ENCODE data around the gene FNDC10. TPM values are rescaled to one million over a fixed set of nuclear protein-coding genes. Genes with fewer than 3 reads are reported as not detected.

FNDC10 gene
- total and polyA plus RNA-seq, 2 donors (not counting 3 experiments of a cell fraction or from before 2014, with no cell fraction given) = 1.5 to 2.3 TPM

GRCh38 chr1:1629430-1630190 is 29.7 kb upstream of the FNDC10 start:
- Histone ChIP-seq H3K36me3 (ENCODE audit: control insufficient read depth in 2 of 2, extremely low read depth in 1 of 2, insufficient read depth in 2 of 2, low read length in 2 of 2) (no peaks in the 10 kb centered on the region), H3K4me2 (ENCODE audit: insufficient read depth, low read length) (no peak overlapping the region), H2AFZ (ENCODE audit: low read depth, low read length) (no peak overlapping the region), H3K27ac (ENCODE audit: insufficient read depth, low read depth, low read length) (no peak overlapping the region), H3K9me3 (replicated peaks; ENCODE audit: control insufficient read depth, insufficient read depth, low read length) (no peaks in the 10 kb centered on the region), H4K20me1 (replicated peaks; ENCODE audit: control insufficient read depth, extremely low read depth, insufficient read depth, low read length) (no peaks in the 10 kb centered on the region), H3K4me3 (replicated peaks in 1 of 3; ENCODE audit: insufficient read depth in 1 of 3, low read depth in 1 of 3, low read length in 3 of 3) (no peak overlapping the region), H3K27me3 (ENCODE audit: control insufficient read depth in 2 of 2, insufficient read depth in 2 of 2, low read length in 2 of 2) (peaks cover 3 to 24% of the 10 kb centered on the region in 2 experiments), H3K79me2 (ENCODE audit: control insufficient read depth, insufficient read depth, low read length) (no peaks in the 10 kb centered on the region), H3K9ac (replicated peaks; ENCODE audit: extremely low read depth, insufficient read depth, low read length) (no peak overlapping the region), H3K4me1 (ENCODE audit: control insufficient read depth, extremely low read depth, insufficient read depth, low read length) (no peaks in the 10 kb centered on the region), H3K9me1 (replicated peaks; ENCODE audit: control insufficient read depth, extremely low read depth, insufficient read depth, low read length) (no peaks in the 10 kb centered on the region)
- FAIRE-seq = no peak
- intact Hi-C loops (cut with micrococcal nuclease) = no loop called here
- TF ChIP-seq JUN (IDR thresholded peaks at IDR 0.05; ENCODE audit: borderline replicate concordance, insufficient read depth, insufficient read length, low read depth) (no peak), GATA2 (IDR thresholded peaks at IDR 0.05; ENCODE audit: insufficient read depth, insufficient read length, low read depth, low read length) (no peak), POLR2A (IDR thresholded peaks at IDR 0.05; ENCODE audit: low read depth, low read length) (no peak), FOS (IDR thresholded peaks at IDR 0.05; ENCODE audit: borderline replicate concordance, insufficient read depth, low read length) (no peak), EZH2 (IDR thresholded peaks at IDR 0.05; ENCODE audit: borderline replicate concordance, low read depth, low read length, severe bottlenecking) (no peak), POLR2AphosphoS5 (IDR thresholded peaks at IDR 0.05; ENCODE audit: insufficient read depth, low read depth, low read length) (no peak), MYC (IDR thresholded peaks at IDR 0.05; ENCODE audit: low read depth, low read length) (no peak)
- TF ChIP-seq, protein P1, sequence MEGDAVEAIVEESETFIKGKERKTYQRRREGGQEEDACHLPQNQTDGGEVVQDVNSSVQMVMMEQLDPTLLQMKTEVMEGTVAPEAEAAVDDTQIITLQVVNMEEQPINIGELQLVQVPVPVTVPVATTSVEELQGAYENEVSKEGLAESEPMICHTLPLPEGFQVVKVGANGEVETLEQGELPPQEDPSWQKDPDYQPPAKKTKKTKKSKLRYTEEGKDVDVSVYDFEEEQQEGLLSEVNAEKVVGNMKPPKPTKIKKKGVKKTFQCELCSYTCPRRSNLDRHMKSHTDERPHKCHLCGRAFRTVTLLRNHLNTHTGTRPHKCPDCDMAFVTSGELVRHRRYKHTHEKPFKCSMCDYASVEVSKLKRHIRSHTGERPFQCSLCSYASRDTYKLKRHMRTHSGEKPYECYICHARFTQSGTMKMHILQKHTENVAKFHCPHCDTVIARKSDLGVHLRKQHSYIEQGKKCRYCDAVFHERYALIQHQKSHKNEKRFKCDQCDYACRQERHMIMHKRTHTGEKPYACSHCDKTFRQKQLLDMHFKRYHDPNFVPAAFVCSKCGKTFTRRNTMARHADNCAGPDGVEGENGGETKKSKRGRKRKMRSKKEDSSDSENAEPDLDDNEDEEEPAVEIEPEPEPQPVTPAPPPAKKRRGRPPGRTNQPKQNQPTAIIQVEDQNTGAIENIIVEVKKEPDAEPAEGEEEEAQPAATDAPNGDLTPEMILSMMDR (IDR thresholded peaks at IDR 0.05; ENCODE audit: extremely low read depth in 1 of 2, insufficient read depth in 1 of 2, low read depth in 1 of 2, low read length in 2 of 2) = no peak
- TF ChIP-seq, protein P2, sequence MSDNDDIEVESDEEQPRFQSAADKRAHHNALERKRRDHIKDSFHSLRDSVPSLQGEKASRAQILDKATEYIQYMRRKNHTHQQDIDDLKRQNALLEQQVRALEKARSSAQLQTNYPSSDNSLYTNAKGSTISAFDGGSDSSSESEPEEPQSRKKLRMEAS (IDR thresholded peaks at IDR 0.05; ENCODE audit: insufficient read depth, insufficient read length) = no peak
- ChIA-PET POLR2A (no interaction called here), CTCF (interaction anchor here (1.0 to 1.6 kb wide), 3 partner anchors 10 to 276 kb away, joined by 3 read pairs; no protein-coding TSS in a partner anchor)
- no peak for DNase-seq (ENCODE audit: low read depth, low spot score)
- dilution Hi-C loops (cut with MboI; ENCODE audit: extremely low pct_ligation_motif_present, low sequenced_read_pairs) = no loop called here
- no TSS peak for BruUV-seq (replicated peaks)

Measured in endothelial cell of umbilical vein (primary cell).